ENCODE data around the gene TRIO. TPM values are rescaled to one million over a fixed set of nuclear protein-coding genes. Genes with fewer than 3 reads are reported as not detected.

Gene TRIO
- polyA plus RNA-seq, 1 experiment, result 176 TPM

GRCh38 chr5:14521748-14522147 is 378.6 kb downstream of the TRIO start:
- TF ChIP-seq CTCF (IDR thresholded peaks at IDR 0.05; ENCODE audit: insufficient read depth, low read depth, low read length), result no peak
- ChIA-PET CTCF (interaction anchor here (0.7 kb wide), 1 partner anchor 127 kb away, joined by 3 read pairs; no protein-coding TSS in a partner anchor), POLR2A (no interaction called here)
- H3K27me3 ChIP-seq (ENCODE audit: control insufficient read depth, insufficient read depth, low read length), result no peaks in the 10 kb centered on the region
- H3K36me3 ChIP-seq (ENCODE audit: control insufficient read depth, insufficient read depth, low read length), result no peaks in the 10 kb centered on the region
- DNase-seq (ENCODE audit: low read depth), result no peak
- no peak overlapping the region for H3K4me3 ChIP-seq (ENCODE audit: low read depth, low read length)

GRCh38 chr5:14522721-14523120 is 379.6 kb downstream of the TRIO start:
- Histone ChIP-seq H3K27me3 (ENCODE audit: control insufficient read depth, insufficient read depth, low read length) (no peaks in the 10 kb centered on the region), H3K4me3 (ENCODE audit: low read depth, low read length) (no peak overlapping the region), H3K36me3 (ENCODE audit: control insufficient read depth, insufficient read depth, low read length) (no peaks in the 10 kb centered on the region)
- ChIA-PET CTCF (interaction anchor here (1.6 kb wide), 1 partner anchor 19 kb away, joined by 3 read pairs; no protein-coding TSS in a partner anchor), POLR2A (no interaction called here)
- DNase-seq (ENCODE audit: low read depth), result no peak
- TF ChIP-seq CTCF (IDR thresholded peaks at IDR 0.05; ENCODE audit: insufficient read depth, low read depth, low read length), result no peak

- H3K36me3 ChIP-seq (ENCODE audit: control insufficient read depth, insufficient read depth, low read length), result no peaks in the 10 kb centered on the region
- H3K27me3 ChIP-seq (ENCODE audit: control insufficient read depth, insufficient read depth, low read length), result no peaks in the 10 kb centered on the region
- ChIA-PET POLR2A (no interaction called here), CTCF (interaction anchor here (0.7 to 1.6 kb wide), 2 partner anchors 13 to 18 kb away, joined by 3 read pairs; no protein-coding TSS in a partner anchor)
- DNase-seq (ENCODE audit: low read depth), result no peak
- no peak for TF ChIP-seq CTCF (IDR thresholded peaks at IDR 0.05; ENCODE audit: insufficient read depth, low read depth, low read length)
- H3K4me3 ChIP-seq (ENCODE audit: low read depth, low read length), result no peak overlapping the region
Observed at GRCh38 chr5:14523243-14524034, 380.3 kb downstream of the TRIO start.

- no peak overlapping the region for H3K4me3 ChIP-seq (ENCODE audit: low read depth, low read length)
- ChIA-PET POLR2A (interaction anchor here (0.7 kb wide), 1 partner anchor 10 kb away, joined by 4 read pairs; no protein-coding TSS in a partner anchor), CTCF (interaction anchor here (1.2 kb wide), 2 partner anchors 9 to 12 kb away, joined by 3 read pairs; no protein-coding TSS in a partner anchor)
- TF ChIP-seq CTCF (IDR thresholded peaks at IDR 0.05; ENCODE audit: insufficient read depth, low read depth, low read length), result no peak
- no peak for DNase-seq (ENCODE audit: low read depth)
- no peaks in the 10 kb centered on the region for H3K27me3 ChIP-seq (ENCODE audit: control insufficient read depth, insufficient read depth, low read length)
- H3K36me3 ChIP-seq (ENCODE audit: control insufficient read depth, insufficient read depth, low read length), result no peaks in the 10 kb centered on the region
Observed at GRCh38 chr5:14525397-14525796, 382.3 kb downstream of the TRIO start.

GRCh38 chr5:14526493-14526892 is 383.4 kb downstream of the TRIO start:
- DNase-seq (ENCODE audit: low read depth), result no peak
- POLR2A ChIA-PET, result no interaction called here
- CTCF ChIA-PET, result interaction anchor here (1.2 kb wide), 1 partner anchor 10 kb away, joined by 3 read pairs; no protein-coding TSS in a partner anchor

More at GRCh38 chr5:14526493-14526892, 383.4 kb downstream of the TRIO start:
- Histone ChIP-seq H3K4me3 (ENCODE audit: low read depth, low read length) (no peak overlapping the region), H3K36me3 (ENCODE audit: control insufficient read depth, insufficient read depth, low read length) (no peaks in the 10 kb centered on the region), H3K27me3 (ENCODE audit: control insufficient read depth, insufficient read depth, low read length) (no peaks in the 10 kb centered on the region)
- TF ChIP-seq CTCF (IDR thresholded peaks at IDR 0.05; ENCODE audit: insufficient read depth, low read depth, low read length), result no peak

All from BJ (cell line).